ENCODE data around the gene MYL2. TPM values are rescaled to one million over a fixed set of nuclear protein-coding genes. Genes with fewer than 3 reads are reported as not detected.

Gene MYL2
- total RNA-seq, 1 experiment from 2014 or later, result 0.39 TPM

- Histone ChIP-seq H2AFZ (ENCODE audit: low read depth, low read length, poor library complexity, severe bottlenecking) (no peak overlapping the region), H3K4me1 (ENCODE audit: control insufficient read depth in 1 of 2, insufficient read depth in 2 of 2, low read length in 2 of 2) (peaks cover 18 to 40% of the 10 kb centered on the region in 2 experiments), H3K27ac (ENCODE audit: low read depth, low read length) (no peak overlapping the region), H3K27me3 (ENCODE audit: insufficient read depth, low read length) (no peaks in the 10 kb centered on the region), H3K79me2 (ENCODE audit: insufficient read depth, low read length) (no peaks in the 10 kb centered on the region), H3K36me3 (ENCODE audit: control insufficient read depth in 1 of 2, insufficient read depth in 2 of 2, low read length in 2 of 2) (no peaks in the 10 kb centered on the region), H3K9me2 (ENCODE audit: insufficient read depth) (no peaks in the 10 kb centered on the region), H3K9me3 (ENCODE audit: control insufficient read depth in 1 of 2, insufficient read depth in 1 of 2, low read depth in 1 of 2, low read length in 2 of 2) (no peaks in the 10 kb centered on the region), H4K20me1 (ENCODE audit: insufficient read depth) (no peaks in the 10 kb centered on the region), H3K4me3 (replicated peaks in 1 of 2; ENCODE audit: low read depth in 1 of 2, low read length in 2 of 2) (no peak overlapping the region), H3K4me2 (ENCODE audit: low read length) (no peak overlapping the region), H3K9ac (ENCODE audit: low read length) (no peak overlapping the region)
- TF ChIP-seq REST (IDR thresholded peaks at IDR 0.05; ENCODE audit: low read depth) (no peak), SIN3A (IDR thresholded peaks at IDR 0.05; ENCODE audit: low read depth) (no peak), MAX (IDR thresholded peaks at IDR 0.05) (no peak), CBX3 (IDR thresholded peaks at IDR 0.05; ENCODE audit: low read depth) (no peak), ELF1 (IDR thresholded peaks at IDR 0.05; ENCODE audit: borderline replicate concordance, low read depth) (no peak), TCF7L2 (IDR thresholded peaks at IDR 0.05; ENCODE audit: borderline replicate concordance, extremely low read depth, insufficient read depth, insufficient read length) (no peak), CTCF (IDR thresholded peaks at IDR 0.05 in 2 of 3, conservative IDR thresholded peaks at IDR 0.05 in 1 of 3; ENCODE audit: borderline replicate concordance in 1 of 3, insufficient read depth in 1 of 3, low read depth in 2 of 3, low read length in 2 of 3) (no peak), EZH2phosphoT487 (IDR thresholded peaks at IDR 0.05; ENCODE audit: borderline replicate concordance) (no peak), SRF (IDR thresholded peaks at IDR 0.05; ENCODE audit: low read depth) (no peak), POLR2AphosphoS5 (IDR thresholded peaks at IDR 0.05; ENCODE audit: low read depth, low read length) (no peak), POLR2A (IDR thresholded peaks at IDR 0.05; ENCODE audit: borderline replicate concordance, extremely low read depth, insufficient read depth, insufficient read length) (no peak), SP1 (IDR thresholded peaks at IDR 0.05; ENCODE audit: low read depth) (no peak), ZFX (IDR thresholded peaks at IDR 0.05) (no peak), FOSL1 (IDR thresholded peaks at IDR 0.05; ENCODE audit: low read depth) (no peak), YY1 (IDR thresholded peaks at IDR 0.05; ENCODE audit: extremely low read depth, insufficient replicate concordance, low read depth, low read length) (no peak), ZNF274 (IDR thresholded peaks at IDR 0.05; ENCODE audit: low read depth, low read length) (no peak), ZBTB33 (IDR thresholded peaks at IDR 0.05; ENCODE audit: extremely low read depth, insufficient replicate concordance, low read length) (no peak), JUND (IDR thresholded peaks at IDR 0.05) (no peak), EZH2 (IDR thresholded peaks at IDR 0.05) (no peak)
- intact Hi-C loops (cut with micrococcal nuclease), result no loop called here
- no peak for ATAC-seq
- BruUV-seq (replicated peaks), result no TSS peak
- ChIA-PET CTCF (interaction anchor here (0.5 kb wide), 1 partner anchor 8 kb away, joined by 3 read pairs; no protein-coding TSS in a partner anchor), POLR2A (no interaction called here), RAD21 (ENCODE audit: low non-redundant PET in 1 of 2, low total read pairs in 2 of 2, uncharacterized antibody in 2 of 2, unreplicated experiment in 2 of 2) (no interaction called here)
- no peak for DNase-seq (ENCODE audit: low read depth, low spot score)
Measured at GRCh38 chr12:110929818-110930217, 9.4 kb upstream of the MYL2 start.
